Heart right ventricle (tissue), 16 donors: ENCODE data around the gene LRRC56. TPM values are rescaled to one million over a fixed set of nuclear protein-coding genes. Genes with fewer than 3 reads are reported as not detected.

Experiments used
- ATAC-seq, 8 donors: fragments of 200-7000 bp; cut with Tn5 transposase; one replicate each; pipeline ENCODE4 v1.9.1; 2020; ENCODE audit warnings: mild to moderate bottlenecking in 8 of 8, moderate library complexity in 8 of 8, moderate number of reproducible peaks in 1 of 8
- DNase-seq, 2 donors: peaks; one replicate each; pipeline ENCODE4 v3.0.0-alpha.2; 2020
- H3K27ac ChIP-seq, 10 donors: fragments of 200-600 bp; sonication (generic) in 2 of 10; one replicate each; pipeline versions ENCODE4 v1.5.0 to v1.8.0; 2020 to 2022; ENCODE audit warnings: mild to moderate bottlenecking in 3 of 10
- H3K27me3 ChIP-seq, 7 donors: fragments of 200-600 bp; one replicate each; pipeline ENCODE4 v1.8.0; 2021 to 2022; ENCODE audit warnings: mild to moderate bottlenecking in 2 of 7
- H3K36me3 ChIP-seq, 9 donors: fragments of 200-600 bp; sonication (generic) in 1 of 9; one replicate each; pipeline versions ENCODE4 v1.5.0 to v1.8.0; 2020 to 2022; ENCODE audit warnings: mild to moderate bottlenecking in 2 of 9
- H3K4me1 ChIP-seq, 9 donors: fragments of 200-600 bp; sonication (generic) in 1 of 9; one replicate each; pipeline versions ENCODE4 v1.5.0 to v1.8.0; 2020 to 2022; ENCODE audit warnings: mild to moderate bottlenecking in 4 of 9
- H3K4me3 ChIP-seq, 10 donors: fragments of 200-600 bp; sonication (generic) in 2 of 10; one replicate each; pipeline versions ENCODE4 v1.5.0 to v1.8.0; 2020 to 2022; ENCODE audit warnings: mild to moderate bottlenecking in 7 of 10, moderate library complexity in 2 of 10
- H3K9me3 ChIP-seq, 11 donors: fragments of 200-600 bp in 10 of 11; sonication (generic) in 2 of 11; one replicate each; pipeline versions ENCODE4 v1.5.0 to v1.8.0; 2013 to 2022; ENCODE audit warnings: mild to moderate bottlenecking in 2 of 11, control low read depth in 1 of 11, moderate library complexity in 1 of 11
- CTCF ChIP-seq, 9 donors: fragments of 200-600 bp; sonication (generic) in 2 of 9; IDR thresholded peaks; one replicate each; pipeline versions ENCODE4 v1.5.0 to v1.8.0; 2021 to 2022; ENCODE audit warnings: antibody characterized with exemption in 9 of 9, mild to moderate bottlenecking in 5 of 9, moderate library complexity in 1 of 9
- WGBS, 2 donors: extraction: QIAGEN DNeasy Blood & Tissue Kit; methylation state at CpG; one replicate each; pipeline ENCODE4 v1.1.7; 2013; ENCODE audit warnings: inconsistent platforms in 1 of 2; 5-methylcytosine and 5-hydroxymethylcytosine counted together
- intact Hi-C, 10 donors: fragments of 100-400 bp; cut with DNase I; formaldehyde crosslinking; loops; one replicate each; pipeline versions ENCODE4 v1.11.1 to v1.14.2; 2022
- polyA plus RNA-seq, 2 donors: library from polyadenylated mRNA; stranded (reverse); fragments of 200-250 nt; gene quantifications; one replicate each; pipeline ENCODE4 v1.2.3, GENCODE V29; 2013
- total RNA-seq, 10 donors: library from RNA; stranded (reverse); fragmentation: NEBNext Ultra II Directional in 3 of 10; extraction: Animal tissue kit (Norgen Biotek cat#: 25700) in 3 of 10; gene quantifications; one replicate each; pipeline versions ENCODE4 v1.2.1 to v1.2.4, GENCODE V29; 2021 to 2023
- donor health status: Arrhythmogenic right ventricular cardiomyopathy.
- donor health status: ischemic (EF 13 %, LVEDD 7.1; RV severe dilation, severe dysfunction).
- donor health status: healthy with polysubstance abuse.
- donor health status: DM: no; HTN: yes; CAD: no.
- donor health status: DM: no; HTN: no; CAD: no.
- donor health status: ischemic (EF 25% LVEDD 6.9; RV normal size, moderate dysfunction).
- donor health status: ischemic (EF 25% LVEDD 5.7; RV mildly dilated, moderate dysfunction).
- donor health status: healthy.
- donor health status: DM: yes; HTN: yes; CAD: no.
- donor health status: Ischemic cardiomyopathy.
- donor health status: ischemic (EF 35%, LVEDD 5.7; RV mildly dilated, moderate dysfunction).
- donor health status: nonischemic (EF 11% LVEDD 7.7; RV severe dilation, severe dysfunction).
- donor health status: DM: yes; HTN: yes; CAD: no.
- donor health status: PGD.
- donor health status: ischemic (EF 29% LVEDD 5.4; RV normal size, mild dysfunction).
- donor health status: nonischemic (EF 23%, LVEDD 6.1; RV moderate dilation, normal function).

LRRC56 gene
- total and polyA plus RNA-seq, 12 donors = 0.13 to 0.49 (median 0.21) TPM; not detected in 2

- intact Hi-C loops = no loop called here
- WGBS, 2 donors = 15 to 22% methylated on average over 40 to 41 of the region's 41 CpGs
- peak overlapping the region; percentile 21 to 80 (median 73) for H3K4me3 ChIP-seq
Observed at GRCh38 chr11:567629-568292, 30.4 kb downstream of the LRRC56 start.

GRCh38 chr11:568306-569157, 31.2 kb downstream of the LRRC56 start:
- TF ChIP-seq CTCF (IDR thresholded peaks at IDR 0.05) = no peak
- ATAC-seq (peak; percentile 83 to 95 (median 91)), DNase-seq (peak; percentile 91 to 95)
- peak overlapping the region; percentile 94 to 100 (median 98) for H3K27ac ChIP-seq
- H3K36me3 ChIP-seq = peaks cover 0 to 5% (median 0%) of the 10 kb centered on the region in 9 donors
- peak overlapping the region; percentile 60 to 84 (median 74) for H3K4me3 ChIP-seq
- WGBS, 2 donors = 1% methylated on average over 65 to 118 of the region's 123 CpGs
- intact Hi-C loops = no loop called here
- H3K9me3 ChIP-seq = no peaks in the 10 kb centered on the region
- H3K4me1 ChIP-seq = peaks cover 6 to 25% (median 18%) of the 10 kb centered on the region in 9 donors
- H3K27me3 ChIP-seq = peaks cover 0 to 5% (median 0%) of the 10 kb centered on the region in 7 donors

More at GRCh38 chr11:567629-568292, 30.4 kb downstream of the LRRC56 start:
- Histone ChIP-seq H3K27me3 (no peaks in the 10 kb centered on the region), H3K4me1 (peaks cover 6 to 25% (median 18%) of the 10 kb centered on the region in 9 donors), H3K9me3 (no peaks in the 10 kb centered on the region), H3K27ac (peak overlapping the region; percentile 68 to 100 (median 95)), H3K36me3 (peaks cover 0 to 8% (median 0%) of the 10 kb centered on the region in 9 donors)
- TF ChIP-seq CTCF (IDR thresholded peaks at IDR 0.05) = no peak
- peak in 7 of 8 donors; percentile 1 to 32 (median 8) for ATAC-seq
- no peak for DNase-seq

GRCh38 chr11:569158-569885, 32.0 kb downstream of the LRRC56 start:
- no peaks in the 10 kb centered on the region for H3K36me3 ChIP-seq
- H3K4me3 ChIP-seq = peak overlapping the region; percentile 60 to 84 (median 74)
- DNase-seq (peak; percentile 41 to 78), ATAC-seq (peak; percentile 1 to 49 (median 23))
- H3K27me3 ChIP-seq = peaks cover 0 to 9% (median 0%) of the 10 kb centered on the region in 7 donors
- 22 to 25% methylated on average over 36 of the region's 36 CpGs for WGBS, 2 donors
- no peaks in the 10 kb centered on the region for H3K9me3 ChIP-seq
- intact Hi-C loops = no loop called here
- TF ChIP-seq CTCF (IDR thresholded peaks at IDR 0.05) = no peak
- H3K27ac ChIP-seq = peak overlapping the region; percentile 94 to 100 (median 98)
- peaks cover 6 to 29% (median 22%) of the 10 kb centered on the region in 9 donors for H3K4me1 ChIP-seq

- H3K27me3 ChIP-seq = peaks cover 0 to 21% (median 0%) of the 10 kb centered on the region in 7 donors
- H3K4me3 ChIP-seq = no peak overlapping the region
- ATAC-seq = no peak
- 69 to 72% methylated on average over 8 of the region's 8 CpGs for WGBS, 2 donors
- intact Hi-C loops = loop anchor here in 1 of 10 donors (10.0 kb wide), 1 partner anchor 57 kb away; no protein-coding TSS in a partner anchor
- no peak for DNase-seq
- no peak for TF ChIP-seq CTCF (IDR thresholded peaks at IDR 0.05)
- H3K4me1 ChIP-seq = peaks cover 6 to 40% (median 35%) of the 10 kb centered on the region in 9 donors
- H3K27ac ChIP-seq = no peak overlapping the region
- no peaks in the 10 kb centered on the region for H3K9me3 ChIP-seq
- H3K36me3 ChIP-seq = no peaks in the 10 kb centered on the region
Observed at GRCh38 chr11:571802-572185, 34.5 kb downstream of the LRRC56 start.
